ENCODE measurements around the gene CXCR6.
A peak's percentile ranks its signal among the peaks of the same experiment; 100 is the strongest.

Gene CXCR6

DNA sequence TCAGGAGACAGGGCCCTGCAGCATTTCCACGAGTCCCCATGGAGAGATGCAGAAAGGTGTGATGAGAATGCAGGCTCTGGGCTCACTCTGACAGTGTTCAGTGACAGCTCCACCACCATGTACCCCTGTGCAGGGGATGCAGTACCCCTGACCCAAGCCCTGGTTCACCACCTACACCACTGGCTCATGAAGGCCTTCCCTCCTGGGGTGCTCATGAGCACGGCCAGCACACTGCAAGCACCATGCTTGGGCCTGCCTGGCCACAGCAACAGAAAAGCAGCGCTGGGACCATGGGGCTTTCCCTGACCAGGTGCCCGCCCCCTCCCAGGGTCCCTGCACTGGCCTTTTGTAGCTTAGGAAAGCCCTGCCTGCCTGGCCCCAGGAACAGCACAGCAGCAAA, 6.2 kb downstream of the CXCR6 start:
- peak; percentile 22 for DNase-seq

DNA sequence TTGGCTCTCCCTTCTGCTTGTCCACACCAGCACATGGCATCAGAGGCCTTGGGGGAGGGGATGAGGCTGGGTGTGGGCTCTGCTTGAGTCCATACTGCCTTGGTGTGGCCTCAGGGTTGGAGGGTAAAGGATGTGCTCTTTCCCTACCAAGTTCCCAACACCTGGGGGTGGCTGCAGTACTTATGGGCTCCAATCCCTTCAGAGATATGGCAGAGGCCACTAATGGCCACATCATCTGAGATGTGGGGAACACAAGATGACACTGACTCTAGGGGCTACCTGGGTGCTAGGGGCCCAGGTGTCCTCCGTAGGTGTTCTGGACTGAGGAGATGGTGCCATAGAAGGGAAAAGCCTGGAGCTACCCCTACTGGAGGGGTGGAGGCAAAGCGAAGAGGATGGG, 6.9 kb downstream of the CXCR6 start:
- peak; percentile 25 for DNase-seq

DNA sequence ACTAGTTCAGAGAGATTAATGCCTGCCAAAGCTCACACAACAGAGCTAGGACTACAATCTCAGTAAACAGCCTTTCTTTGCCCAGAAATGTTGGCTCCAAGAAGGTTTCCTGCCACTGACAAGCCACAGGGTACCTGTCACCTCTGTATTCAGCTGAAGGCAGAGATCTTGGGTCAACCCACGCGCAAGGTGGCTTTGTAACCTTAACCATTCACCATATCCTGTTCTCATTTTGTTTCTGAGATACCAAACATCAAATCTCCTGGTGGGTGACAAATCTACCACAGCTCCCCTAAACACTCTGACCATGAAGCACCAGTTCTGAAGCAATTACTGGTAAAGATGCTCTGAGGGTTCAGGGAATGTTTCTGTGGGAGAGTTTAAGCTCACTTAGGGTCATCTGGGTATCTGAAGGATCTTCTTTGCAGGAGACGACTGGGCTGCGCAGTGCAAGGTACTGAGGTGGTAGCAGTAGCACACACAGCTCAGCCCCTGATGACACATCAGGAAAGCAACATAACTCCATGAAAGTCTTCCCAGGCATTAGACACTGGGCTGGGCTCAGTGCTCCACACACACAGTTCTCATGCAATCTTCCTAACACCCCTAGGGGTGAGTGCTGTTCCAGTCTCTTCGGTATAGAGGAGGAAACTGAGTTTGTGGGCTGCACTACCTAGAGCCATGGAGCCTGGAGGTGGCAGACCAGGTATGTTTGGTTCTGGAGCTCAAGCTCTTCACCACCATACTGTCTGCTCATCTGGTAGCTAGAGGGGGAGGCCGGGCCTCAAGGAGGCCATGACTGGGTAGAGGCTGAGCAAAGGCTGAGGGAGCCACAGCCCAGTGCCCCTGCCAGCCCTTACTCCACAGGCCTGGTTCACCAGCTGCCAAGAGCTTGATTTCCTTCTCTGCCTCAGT, 7.7 kb downstream of the CXCR6 start:
- peak; percentile 78 for DNase-seq

DNA sequence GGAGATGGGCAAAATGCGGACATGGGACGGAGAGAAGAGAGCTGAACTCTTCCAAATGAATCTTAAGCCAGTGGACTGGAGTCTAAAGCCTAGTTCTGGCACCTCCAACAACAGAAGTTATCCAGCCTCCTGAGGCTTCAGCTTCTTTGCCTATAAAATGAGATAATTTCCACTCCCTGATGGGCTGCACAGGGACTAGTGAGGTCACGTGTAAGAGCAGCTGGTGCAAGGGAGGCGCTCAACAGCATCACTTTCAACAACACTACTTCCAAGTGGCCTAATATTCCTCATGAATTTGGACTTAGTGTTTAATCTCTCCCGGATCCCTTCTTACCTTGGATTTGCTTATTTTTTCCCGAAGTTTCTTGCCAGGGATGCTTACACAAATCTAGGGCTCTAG, 8.7 kb downstream of the CXCR6 start:
- DNase-seq, result no peak

DNA sequence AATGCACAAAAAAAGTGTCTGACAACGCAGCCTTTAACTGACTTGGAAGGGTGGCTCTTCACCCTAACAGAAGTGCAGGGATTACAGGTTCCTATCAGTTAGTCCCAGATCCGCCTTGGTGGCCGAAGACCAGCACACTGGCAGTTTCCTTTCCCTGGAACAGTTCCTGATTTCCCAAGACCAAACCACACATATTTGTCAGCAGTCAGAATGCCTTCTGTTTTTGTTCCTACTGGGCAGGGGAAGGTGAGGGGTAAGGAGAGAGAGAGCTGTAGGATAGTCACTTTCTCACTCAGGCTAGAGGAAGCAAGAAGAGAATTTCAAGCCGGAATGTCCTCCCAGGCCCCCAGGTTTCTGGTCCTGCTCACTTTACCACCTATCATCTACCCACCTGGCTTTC, 9.2 kb downstream of the CXCR6 start:
- DNase-seq, result peak; percentile 7

DNA sequence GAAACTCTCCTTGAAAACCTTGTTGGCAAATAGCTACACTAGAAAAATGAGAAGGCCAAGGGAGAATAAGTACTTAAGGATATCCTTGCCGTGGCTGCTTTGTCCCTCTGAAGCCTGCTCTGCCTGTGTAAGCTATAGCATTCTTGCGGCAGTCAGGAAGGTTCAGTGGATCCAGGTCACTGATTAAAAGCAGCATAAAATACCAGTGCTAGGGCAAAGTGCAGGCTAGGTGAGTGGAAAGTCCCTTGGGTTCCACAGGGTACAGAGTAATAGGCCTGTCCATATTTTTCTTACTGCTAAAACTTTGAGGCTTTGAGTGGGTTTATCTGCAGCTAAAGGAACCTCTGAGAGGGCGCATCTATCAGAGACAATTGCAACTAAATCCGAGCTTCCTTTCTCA, 10.3 kb downstream of the CXCR6 start:
- DNase-seq, result no peak

DNA sequence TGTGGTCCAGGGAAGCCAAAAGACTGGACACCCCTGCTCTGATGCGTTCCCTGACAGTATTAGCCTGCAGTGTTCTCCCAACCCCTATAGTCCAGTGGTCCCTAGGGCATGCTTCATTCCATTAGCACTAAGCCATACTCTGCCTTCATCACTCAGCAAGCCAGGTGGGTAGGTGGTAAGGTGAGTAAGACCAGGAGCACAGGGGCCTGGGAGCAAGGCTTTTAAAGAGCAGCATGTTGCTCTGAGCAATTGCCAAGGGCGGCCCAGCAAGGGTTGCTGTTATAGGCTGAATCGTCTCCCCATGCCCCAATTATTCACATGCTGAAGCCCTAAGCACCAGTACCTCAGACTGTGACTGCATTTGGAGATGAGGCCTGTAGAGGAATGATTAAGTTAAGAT, 11.0 kb downstream of the CXCR6 start:
- DNase-seq, result no peak

DNA sequence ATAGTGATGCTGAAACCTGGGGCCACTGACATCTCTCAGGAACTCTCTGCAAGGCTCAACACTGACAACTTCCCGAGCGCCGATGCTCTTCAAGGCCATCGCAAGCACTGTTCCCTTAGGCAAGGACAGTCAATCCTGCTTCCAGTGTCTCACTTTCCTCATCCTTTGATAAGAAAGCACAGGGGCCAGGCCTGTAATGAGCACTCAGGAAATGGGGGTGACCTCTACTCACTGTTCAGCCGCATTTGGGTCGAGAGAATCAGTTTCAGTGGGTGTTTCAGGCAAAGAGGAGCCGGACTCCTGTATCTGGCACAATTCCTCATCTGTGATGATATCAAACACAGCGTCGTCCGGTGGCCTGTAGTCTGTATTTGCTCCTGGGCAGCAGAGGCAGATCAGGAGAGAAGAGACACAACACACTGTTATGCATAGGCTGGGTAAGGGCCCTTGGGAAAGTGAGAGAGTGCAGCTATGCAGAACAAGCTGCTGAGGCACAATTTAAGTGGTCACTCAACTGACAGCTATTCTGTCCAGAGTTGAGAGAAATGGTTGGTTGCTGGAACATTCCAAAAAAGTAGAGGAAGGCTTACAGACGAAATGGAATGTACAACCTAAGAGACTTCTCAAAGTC, 11.9 kb downstream of the CXCR6 start:
- DNase-seq, result no peak

DNA sequence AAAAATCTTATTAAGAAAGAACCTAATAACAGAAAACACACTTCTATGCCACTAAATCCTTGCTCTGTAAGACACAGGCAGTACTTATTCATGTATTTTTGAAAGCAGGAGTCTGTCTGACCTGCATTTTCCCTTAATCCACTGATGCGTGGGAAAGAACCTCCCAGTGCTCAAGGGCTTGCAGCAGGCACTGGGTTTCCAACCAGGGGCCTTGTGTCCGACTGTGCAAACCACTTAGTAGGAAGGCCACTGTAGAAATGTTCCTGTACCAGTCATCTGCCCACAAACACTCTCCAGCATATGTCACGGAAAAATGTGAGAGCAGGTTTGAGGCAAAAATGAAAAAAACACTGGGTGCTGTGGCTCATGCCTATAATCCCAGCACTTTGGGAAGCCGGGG, 12.4 kb downstream of the CXCR6 start:
- DNase-seq, result no peak

DNA sequence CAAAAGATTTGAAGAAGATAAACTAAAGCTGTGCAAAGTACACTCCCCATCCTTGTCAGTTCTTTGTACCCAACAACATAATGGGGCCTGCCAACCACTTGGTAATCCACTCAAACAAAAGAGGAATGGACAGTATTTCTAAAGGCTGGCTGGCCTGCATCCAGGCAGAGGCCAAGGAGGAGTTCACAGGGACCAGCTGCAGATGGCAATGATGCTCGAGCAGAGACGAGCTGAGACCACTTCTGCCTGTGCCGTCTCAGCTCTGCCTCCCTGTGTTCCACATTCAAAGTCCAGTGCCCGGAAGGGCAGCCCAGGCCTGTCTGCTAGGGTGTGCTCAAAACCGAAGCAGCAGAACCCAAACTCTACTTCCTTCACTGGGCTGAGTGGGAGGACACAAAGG, 14.3 kb downstream of the CXCR6 start:
- DNase-seq, result no peak

DNA sequence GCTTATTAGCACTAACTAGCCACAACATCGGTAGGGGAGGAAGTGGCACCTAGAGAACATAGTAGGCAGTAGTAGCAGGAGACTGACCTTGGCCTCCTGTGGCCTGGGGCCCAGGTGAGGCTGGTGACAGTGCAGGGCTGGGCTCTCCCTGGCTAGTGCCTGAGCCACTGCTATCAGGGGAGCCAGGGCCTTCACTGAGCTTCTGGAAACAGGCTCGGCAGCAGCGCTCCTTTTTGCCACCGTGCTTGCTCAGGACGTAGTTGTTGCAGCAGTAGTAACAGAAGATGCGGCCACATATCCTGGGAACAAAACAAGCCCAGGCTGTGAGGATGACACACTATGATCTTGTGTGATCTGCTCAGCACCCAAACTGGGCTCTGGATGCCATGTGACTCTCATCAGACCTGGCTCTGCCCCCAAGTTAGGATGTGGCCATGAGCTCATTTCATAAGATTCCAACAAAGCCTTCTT, 15.1 kb downstream of the CXCR6 start:
- DNase-seq, result peak; percentile 11

DNA sequence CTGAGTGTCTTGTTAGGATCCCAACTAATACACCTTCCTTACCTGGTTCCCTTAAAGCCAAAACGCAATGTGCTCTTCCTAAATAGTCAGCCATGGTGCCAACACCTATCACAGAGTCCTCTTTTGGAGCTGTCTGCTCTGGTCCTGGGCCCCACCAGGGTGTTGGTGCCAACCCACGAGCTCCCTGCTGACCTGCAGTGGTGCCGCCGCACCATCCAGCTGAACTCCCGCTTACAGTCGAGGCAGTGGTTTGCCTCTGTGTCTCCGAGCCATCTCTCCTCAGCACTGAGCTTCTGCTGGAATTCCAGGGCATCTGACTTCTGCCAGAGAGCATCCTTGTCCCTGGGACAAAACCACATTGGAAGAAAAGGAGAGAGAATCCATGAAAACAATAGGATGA, 15.9 kb downstream of the CXCR6 start:
- DNase-seq, result no peak

DNA sequence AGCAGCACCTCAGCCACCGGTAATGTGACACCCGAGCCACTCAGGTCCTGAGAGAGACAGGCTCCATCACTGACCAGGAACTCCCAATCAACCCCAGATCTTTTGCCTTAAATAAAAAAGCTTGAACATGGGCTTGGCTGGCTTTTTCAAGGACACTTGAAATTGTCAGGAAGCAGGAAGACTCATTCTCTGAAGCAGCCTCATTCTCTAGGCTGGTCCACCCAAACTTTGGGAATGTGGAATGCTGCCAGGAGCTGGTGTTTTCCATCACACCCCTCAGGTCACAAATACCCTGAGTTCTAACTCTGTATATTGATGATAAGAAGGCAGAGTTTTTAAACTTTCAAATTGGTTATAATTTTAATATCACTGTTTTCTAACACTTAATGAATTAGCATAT, 17.0 kb downstream of the CXCR6 start:
- DNase-seq, result no peak

DNA sequence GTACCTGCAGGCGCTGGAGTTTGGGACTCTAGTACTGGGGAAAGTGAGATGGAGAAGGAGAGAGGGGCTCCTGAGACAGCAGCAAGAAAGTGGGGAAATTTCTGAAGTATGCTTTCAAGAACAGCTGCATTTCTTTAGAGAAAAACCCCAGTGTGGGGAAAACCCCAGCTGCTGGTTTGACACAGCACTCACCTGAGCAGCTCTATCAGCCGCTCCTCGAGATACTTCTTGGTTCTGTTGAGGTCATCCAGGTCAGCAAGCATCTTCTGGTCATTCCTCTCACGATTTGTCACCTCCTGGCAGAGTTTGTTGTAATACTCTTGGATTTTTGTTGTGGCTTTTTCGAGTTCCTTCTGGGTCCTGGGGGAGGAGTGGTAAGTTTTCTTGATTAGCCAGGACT, 18.8 kb downstream of the CXCR6 start:
- no peak for DNase-seq

DNA sequence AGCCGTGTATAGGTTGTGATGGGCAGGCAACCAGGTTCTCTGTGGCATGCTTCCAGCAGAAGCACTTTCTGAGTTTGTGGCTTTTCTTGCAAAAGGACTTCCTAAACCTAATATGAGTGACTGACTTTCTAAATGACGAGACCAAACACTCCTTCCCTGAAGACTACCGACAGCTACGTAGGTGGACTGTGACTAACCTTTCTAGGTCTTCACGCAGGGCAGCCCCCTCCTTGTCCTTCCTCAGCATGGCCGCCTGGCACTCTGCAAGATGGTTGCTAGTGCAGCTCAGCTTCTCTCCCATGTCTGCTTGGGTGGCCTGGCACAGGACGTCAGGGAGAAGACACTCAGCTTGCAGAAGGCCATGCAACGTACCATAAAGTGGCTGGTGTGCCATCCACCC, 20.9 kb downstream of the CXCR6 start:
- peak; percentile 75 for DNase-seq

DNA sequence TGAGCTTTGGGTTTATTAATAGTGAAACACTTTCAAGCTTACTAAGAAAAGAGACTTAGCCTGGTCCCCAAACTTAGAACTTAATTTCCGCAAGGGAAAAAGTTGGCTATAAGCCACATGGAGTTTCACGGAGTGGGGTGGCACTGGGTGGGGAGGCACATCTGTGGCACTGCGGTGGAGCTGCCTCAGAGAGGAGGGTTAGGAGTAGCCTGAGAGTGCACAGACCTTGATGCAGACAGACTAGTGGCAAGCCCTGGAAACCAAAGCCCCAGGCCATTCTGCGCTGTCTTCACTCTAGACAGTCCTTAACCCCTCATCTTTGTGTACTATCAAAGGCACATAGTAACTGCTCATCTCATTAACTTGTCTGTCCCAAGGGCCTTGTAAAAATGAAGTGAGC, 22.0 kb downstream of the CXCR6 start:
- peak; percentile 52 for DNase-seq

DNA sequence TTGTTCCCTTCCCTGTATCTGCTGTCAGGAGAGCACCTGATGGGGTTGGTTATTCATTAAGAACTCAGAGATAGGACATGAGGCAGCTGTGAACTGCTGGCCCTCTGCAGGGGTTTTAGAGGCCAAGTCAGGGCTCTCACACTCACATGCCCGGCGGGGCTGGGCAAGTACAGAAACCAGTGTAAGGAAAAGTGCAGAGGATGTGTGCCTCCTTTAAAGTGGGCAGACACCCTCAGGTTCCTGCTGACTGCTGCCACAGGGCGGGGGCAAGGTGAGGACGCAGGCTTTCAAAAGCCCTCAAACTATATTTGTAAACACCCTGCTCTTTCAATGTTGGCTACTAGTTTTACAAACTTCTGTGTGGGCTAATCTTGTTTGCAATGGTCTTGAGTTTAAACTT, 22.4 kb downstream of the CXCR6 start:
- DNase-seq, result peak; percentile 47

DNA sequence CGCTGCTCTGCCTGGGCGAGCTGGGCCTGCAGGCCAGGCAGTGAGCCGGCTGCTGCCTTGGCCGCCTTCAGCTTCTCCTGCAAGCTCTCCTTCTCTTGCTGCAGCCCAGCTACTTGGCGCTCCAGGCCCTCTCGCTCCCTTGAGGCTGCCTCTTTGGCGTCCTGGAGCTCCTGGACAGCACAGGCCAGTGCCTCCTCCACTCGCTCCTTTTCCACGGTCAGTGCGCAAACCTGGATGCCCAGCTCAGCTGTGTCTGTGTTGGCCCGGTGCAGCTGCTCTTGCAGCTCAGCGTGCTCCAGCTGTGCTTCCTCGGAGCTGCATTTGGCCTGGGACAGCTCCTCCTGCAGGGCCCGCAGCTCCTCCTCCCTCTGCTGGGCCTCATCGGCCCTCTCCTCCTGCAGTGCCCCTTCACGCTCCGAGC, 23.1 kb downstream of the CXCR6 start:
- DNase-seq, result no peak

DNA sequence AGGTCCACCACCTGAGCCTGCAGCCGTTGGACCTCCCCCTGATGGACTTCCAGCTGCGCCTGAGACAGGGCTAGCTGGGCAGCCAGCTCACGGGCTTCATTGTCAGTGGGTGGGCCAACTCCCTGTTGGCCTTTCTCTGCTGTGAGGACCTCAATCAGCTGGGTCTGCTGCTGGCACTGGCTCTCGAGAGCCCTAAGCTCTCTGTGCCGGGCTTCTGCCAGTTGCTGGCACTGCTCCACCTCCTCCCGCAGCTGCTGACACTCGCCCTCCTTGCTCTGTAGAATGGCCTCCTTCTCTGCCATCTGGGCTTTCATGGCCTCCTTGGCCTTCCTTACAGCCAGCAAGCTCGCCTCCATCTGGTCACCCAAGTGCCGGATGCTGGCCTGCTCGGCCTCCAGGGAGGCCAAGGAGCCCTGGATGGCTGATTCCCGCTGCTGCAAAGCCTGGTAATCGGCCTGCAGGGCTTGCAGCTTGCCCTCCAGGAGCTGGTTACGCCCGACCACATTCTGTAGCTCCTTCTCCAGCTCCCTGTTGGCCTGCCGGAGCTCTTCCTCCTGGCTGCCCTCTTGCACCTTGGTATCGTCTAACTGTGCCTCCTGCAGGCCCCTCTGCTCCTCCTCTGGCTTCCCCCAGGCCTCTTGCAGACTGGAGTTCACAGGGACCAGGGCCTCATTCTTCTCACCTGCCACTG, 23.8 kb downstream of the CXCR6 start:
- DNase-seq, result no peak

DNA sequence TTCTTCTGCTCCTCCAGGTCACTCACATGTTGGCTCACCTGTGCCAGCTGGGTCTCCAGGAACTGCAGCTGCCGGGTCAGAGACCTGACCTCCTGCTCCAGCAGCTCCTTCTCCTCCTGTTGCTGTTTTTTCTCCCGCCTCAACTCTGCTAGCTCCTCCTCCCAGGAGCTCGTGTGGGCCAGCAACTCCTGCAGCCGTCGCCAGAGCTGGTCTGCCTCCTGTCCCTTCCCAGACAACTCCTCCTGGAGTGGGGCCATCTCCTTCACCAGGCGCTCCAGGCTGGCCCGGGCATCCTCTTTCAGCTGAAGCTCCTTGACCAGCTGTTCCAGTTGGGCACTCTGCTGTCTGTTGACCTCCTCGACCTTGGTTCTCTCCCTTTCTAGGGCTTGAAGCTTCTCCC, 24.5 kb downstream of the CXCR6 start:
- DNase-seq, result no peak

DNA sequence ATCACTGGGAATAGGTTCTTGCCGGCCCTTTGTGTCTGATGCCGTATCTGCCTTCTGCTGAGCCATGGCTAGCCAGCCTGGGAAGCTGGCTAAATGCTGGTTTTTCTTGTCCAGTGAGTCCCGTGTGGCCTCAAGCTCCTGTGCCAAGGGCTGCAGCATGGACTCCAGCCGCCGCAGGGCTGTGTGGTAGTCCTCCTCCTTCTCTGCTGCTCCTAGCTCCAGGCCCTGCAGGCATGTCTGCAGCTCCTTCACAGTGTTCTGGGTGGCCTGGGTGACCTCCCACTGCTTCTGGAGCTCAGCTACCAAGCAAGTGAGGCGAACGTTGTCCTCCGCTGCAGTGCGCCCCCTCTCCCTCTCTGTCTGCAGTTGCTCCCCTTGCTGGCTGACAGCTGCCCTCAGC, 24.9 kb downstream of the CXCR6 start:
- no peak for DNase-seq

DNA sequence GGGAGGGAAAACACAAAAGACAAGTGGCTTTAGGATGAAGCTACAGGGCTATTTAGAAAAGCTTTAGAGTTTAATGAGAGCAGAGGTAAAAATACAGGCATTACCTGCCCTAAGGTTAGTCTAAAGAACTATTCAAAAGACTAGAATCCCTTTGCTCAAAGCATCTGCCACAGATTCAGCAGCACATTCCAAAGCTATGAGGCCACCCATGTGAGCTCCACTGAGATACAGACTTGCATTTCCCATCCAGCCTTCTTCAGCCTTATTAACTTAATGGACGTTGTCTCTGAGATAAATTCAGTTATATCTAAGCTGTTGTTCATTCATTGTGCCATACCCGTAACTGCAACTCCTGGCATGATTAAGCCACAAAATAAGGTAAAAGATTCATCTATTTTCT, 25.4 kb downstream of the CXCR6 start:
- no peak for DNase-seq

DNA sequence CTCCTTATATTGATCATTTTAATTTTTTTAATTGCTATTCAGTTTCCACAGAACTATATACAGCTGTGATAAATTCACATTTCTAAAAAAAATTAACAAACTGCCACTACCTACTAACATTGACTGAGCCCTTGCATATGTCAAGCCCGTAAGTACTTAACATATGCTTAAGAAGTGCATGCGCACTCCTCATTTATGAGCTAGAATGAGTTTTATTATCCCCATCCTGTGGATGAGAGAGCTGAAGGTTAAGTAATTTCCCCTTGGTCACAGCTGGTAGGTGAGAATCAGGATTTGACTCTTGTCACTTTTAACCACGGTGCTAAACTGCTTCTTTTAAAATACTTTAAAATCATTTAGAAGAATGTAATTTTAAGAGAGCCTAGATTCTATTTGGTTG, 25.9 kb downstream of the CXCR6 start:
- no peak for DNase-seq

DNA sequence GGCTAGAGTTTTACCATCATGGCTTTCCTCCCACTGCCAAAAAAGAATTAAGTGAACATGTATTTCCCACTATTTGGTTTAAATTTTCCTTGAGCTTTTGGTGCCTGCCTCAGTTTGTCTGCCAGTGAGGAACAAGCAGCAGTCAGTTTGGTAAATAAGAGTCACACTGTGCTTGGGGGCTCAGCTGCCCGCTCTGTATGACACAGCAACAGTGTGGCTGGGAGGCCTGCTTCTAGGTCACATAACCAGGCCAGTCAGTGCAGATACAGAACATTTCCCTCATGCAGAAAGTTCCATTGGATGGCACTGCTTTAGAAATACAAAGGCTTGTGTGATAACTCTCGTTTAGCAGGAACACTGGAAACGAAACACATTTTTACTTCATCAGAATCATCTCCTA, 26.7 kb downstream of the CXCR6 start:
- DNase-seq, result no peak

Measured in stimulated activated CD8-positive, alpha-beta memory T cell treated with anti-CD3 and anti-CD28 coated beads, Interleukin-4, amount 100 ng/mL, for 48 hours (primary cell).